ENCODE results near the gene FCHO2. TPM values are rescaled to one million over a fixed set of nuclear protein-coding genes. Genes with fewer than 3 reads are reported as not detected.

The FCHO2 gene
- total RNA-seq, 2 donors from 2014 or later = 16.8 to 18.5 TPM

DNA sequence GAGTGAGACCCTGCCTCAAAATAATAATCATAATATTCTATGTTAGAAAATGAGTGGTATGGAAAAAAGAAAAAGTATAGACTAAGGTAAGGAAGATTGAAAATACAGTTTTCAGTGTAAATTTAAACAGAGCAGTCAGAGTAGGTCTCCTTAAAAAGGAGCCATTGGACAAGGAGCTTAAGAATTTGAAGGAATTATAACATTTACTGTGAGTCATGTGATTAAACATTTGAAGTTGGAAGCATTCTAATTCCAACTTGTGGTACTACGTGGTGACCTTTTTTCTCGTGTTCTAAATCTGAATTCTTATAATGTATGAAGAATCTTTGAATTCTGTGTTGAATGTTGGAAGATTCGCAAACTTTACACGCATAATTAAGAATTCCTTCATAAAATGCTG lies 125.3 kb downstream of the FCHO2 start:
- peaks cover 2% of the 10 kb centered on the region for H3K36me3 Mint-ChIP-seq (ENCODE audit: low read depth)
- H3K4me1 Mint-ChIP-seq = no peaks in the 10 kb centered on the region
- Histone ChIP-seq H3K9ac (ENCODE audit: extremely low read depth, low read length, poor library complexity, severe bottlenecking) (no peak overlapping the region), H3K9me3 (ENCODE audit: control insufficient read depth, low read length) (no peaks in the 10 kb centered on the region), H3K4me1 (ENCODE audit: control insufficient read depth, insufficient read depth, low read length) (no peaks in the 10 kb centered on the region), H3K27ac (ENCODE audit: low read depth, low read length) (no peak overlapping the region), H3K27me3 (ENCODE audit: control insufficient read depth, insufficient read depth, low read length, poor library complexity, severe bottlenecking) (no peaks in the 10 kb centered on the region), H3K36me3 (ENCODE audit: control insufficient read depth, insufficient read depth, low read length) (peaks cover 33% of the 10 kb centered on the region), H3K4me3 (ENCODE audit: low read length) (no peak overlapping the region)
- no peak for DNase-seq
- TF ChIP-seq, protein P1, sequence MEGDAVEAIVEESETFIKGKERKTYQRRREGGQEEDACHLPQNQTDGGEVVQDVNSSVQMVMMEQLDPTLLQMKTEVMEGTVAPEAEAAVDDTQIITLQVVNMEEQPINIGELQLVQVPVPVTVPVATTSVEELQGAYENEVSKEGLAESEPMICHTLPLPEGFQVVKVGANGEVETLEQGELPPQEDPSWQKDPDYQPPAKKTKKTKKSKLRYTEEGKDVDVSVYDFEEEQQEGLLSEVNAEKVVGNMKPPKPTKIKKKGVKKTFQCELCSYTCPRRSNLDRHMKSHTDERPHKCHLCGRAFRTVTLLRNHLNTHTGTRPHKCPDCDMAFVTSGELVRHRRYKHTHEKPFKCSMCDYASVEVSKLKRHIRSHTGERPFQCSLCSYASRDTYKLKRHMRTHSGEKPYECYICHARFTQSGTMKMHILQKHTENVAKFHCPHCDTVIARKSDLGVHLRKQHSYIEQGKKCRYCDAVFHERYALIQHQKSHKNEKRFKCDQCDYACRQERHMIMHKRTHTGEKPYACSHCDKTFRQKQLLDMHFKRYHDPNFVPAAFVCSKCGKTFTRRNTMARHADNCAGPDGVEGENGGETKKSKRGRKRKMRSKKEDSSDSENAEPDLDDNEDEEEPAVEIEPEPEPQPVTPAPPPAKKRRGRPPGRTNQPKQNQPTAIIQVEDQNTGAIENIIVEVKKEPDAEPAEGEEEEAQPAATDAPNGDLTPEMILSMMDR (conservative IDR thresholded peaks at IDR 0.05) = no peak
- no peaks in the 10 kb centered on the region for H3K27me3 Mint-ChIP-seq (ENCODE audit: insufficient read depth)
- 82 to 91% methylated on average over 4 of the region's 4 CpGs for WGBS, 2 experiments (ENCODE audit: insufficient coverage in 1 of 2, insufficient read length in 1 of 2)
- H3K27ac Mint-ChIP-seq = no peak overlapping the region
- no peak overlapping the region for H3K4me3 Mint-ChIP-seq
- no peaks in the 10 kb centered on the region for H3K9me3 Mint-ChIP-seq

DNA sequence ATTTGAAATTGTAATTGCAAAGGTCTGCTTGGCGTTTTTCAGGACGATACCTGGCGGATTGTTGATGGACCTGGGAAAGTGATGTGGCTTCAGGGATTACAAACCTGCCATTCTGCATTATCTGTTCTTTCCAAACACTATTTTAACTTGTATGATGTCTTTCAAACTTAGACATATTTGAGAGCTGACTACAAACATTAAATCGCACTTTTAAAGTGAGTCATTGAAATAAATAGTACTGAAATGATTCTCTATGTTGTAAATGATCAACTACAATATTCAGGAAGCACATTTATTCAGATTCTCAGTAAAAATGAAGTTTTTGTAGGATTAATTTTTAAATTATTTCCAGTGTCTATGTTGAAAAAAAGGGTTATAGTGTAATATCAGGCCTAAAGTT lies 132.2 kb downstream of the FCHO2 start:
- no peaks in the 10 kb centered on the region for H3K9me3 Mint-ChIP-seq
- WGBS, 2 experiments (ENCODE audit: insufficient coverage in 1 of 2, insufficient read length in 1 of 2) = 98 to 100% methylated on average over 3 to 4 of the region's 4 CpGs

DNA sequence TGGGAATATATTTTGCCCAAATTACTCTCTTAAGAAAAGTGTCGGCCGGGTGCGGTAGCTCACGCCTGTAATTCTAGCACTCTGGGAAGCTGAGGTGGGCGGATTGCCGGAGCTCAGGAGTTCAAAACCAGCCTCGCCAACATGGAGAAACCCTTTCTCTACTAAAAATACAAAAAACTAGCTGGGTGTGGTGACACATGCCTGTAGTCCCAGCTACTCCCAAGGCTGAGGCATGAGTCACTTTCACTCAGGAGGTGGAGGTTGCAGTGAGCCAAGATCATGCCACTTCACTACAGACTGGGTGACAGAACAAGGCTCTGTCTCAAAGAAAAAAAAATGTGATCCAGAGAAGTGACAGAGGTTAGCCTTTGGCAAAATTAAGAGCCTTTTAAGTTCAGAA lies 138.1 kb downstream of the FCHO2 start:
- TF ChIP-seq, protein P1 (conservative IDR thresholded peaks at IDR 0.05) = no peak
- peaks cover 2% of the 10 kb centered on the region for H3K36me3 ChIP-seq (ENCODE audit: control insufficient read depth, insufficient read depth, low read length)
- Mint-ChIP-seq H3K4me1 (no peaks in the 10 kb centered on the region), H3K27ac (no peak overlapping the region), H3K4me3 (no peak overlapping the region), H3K36me3 (ENCODE audit: low read depth) (no peaks in the 10 kb centered on the region), H3K9me3 (peaks cover 20% of the 10 kb centered on the region), H3K27me3 (ENCODE audit: insufficient read depth) (no peaks in the 10 kb centered on the region)
- peaks cover 15% of the 10 kb centered on the region for H3K9me3 ChIP-seq (ENCODE audit: control insufficient read depth, low read length)
- no peak overlapping the region for H3K4me3 ChIP-seq (ENCODE audit: low read length)
- no peak overlapping the region for H3K9ac ChIP-seq (ENCODE audit: extremely low read depth, low read length, poor library complexity, severe bottlenecking)
- H3K27ac ChIP-seq (ENCODE audit: low read depth, low read length) = no peak overlapping the region
- H3K27me3 ChIP-seq (ENCODE audit: control insufficient read depth, insufficient read depth, low read length, poor library complexity, severe bottlenecking) = no peaks in the 10 kb centered on the region
- no peak for DNase-seq
- no peaks in the 10 kb centered on the region for H3K4me1 ChIP-seq (ENCODE audit: control insufficient read depth, insufficient read depth, low read length)
- WGBS, 2 experiments (ENCODE audit: insufficient coverage in 1 of 2, insufficient read length in 1 of 2) = 95 to 100% methylated on average over 6 to 7 of the region's 7 CpGs

More for the DNA sequence above, 132.2 kb downstream of the FCHO2 start:
- TF ChIP-seq, protein P1 (conservative IDR thresholded peaks at IDR 0.05) = no peak
- no peak for DNase-seq
- Mint-ChIP-seq H3K27ac (no peak overlapping the region), H3K36me3 (ENCODE audit: low read depth) (peaks cover 7% of the 10 kb centered on the region), H3K27me3 (ENCODE audit: insufficient read depth) (no peaks in the 10 kb centered on the region), H3K4me3 (no peak overlapping the region), H3K4me1 (no peaks in the 10 kb centered on the region)
- no peak overlapping the region for H3K27ac ChIP-seq (ENCODE audit: low read depth, low read length)
- H3K9ac ChIP-seq (ENCODE audit: extremely low read depth, low read length, poor library complexity, severe bottlenecking) = no peak overlapping the region
- no peaks in the 10 kb centered on the region for H3K4me1 ChIP-seq (ENCODE audit: control insufficient read depth, insufficient read depth, low read length)
- H3K36me3 ChIP-seq (ENCODE audit: control insufficient read depth, insufficient read depth, low read length) = peaks cover 23% of the 10 kb centered on the region
- no peaks in the 10 kb centered on the region for H3K27me3 ChIP-seq (ENCODE audit: control insufficient read depth, insufficient read depth, low read length, poor library complexity, severe bottlenecking)
- no peak overlapping the region for H3K4me3 ChIP-seq (ENCODE audit: low read length)
- H3K9me3 ChIP-seq (ENCODE audit: control insufficient read depth, low read length) = no peaks in the 10 kb centered on the region
